PFSK-1 (cell line): ENCODE measurements around the gene SLC5A4. TPM values are rescaled to one million over a fixed set of nuclear protein-coding genes. Genes with fewer than 3 reads are reported as not detected.

Source experiments
- FOXP2 ChIP-seq: optimal IDR thresholded peaks from 2 replicates; pipeline ENCODE3; 2011; ENCODE audit warnings: borderline replicate concordance, control low read depth, inconsistent platforms; ENCODE audit not compliant: insufficient read depth; ENCODE audit errors: extremely low read length, extremely low read depth
- POLR2AphosphoS5 ChIP-seq: IDR thresholded peaks from 2 replicates; pipeline ENCODE4 v1.6.1; 2012; ENCODE audit warnings: low read depth, mild to moderate bottlenecking, control low read depth, low read length, moderate library complexity
- REST ChIP-seq, 2 experiments: IDR thresholded peaks; 2 replicates each; pipeline versions ENCODE4 v1.6.1 to v1.8.0; 2011 to 2012; ENCODE audit warnings: low read depth in 2 of 2, low read length in 2 of 2, control low read depth in 1 of 2, inconsistent platforms in 1 of 2, mild to moderate bottlenecking in 1 of 2, moderate library complexity in 1 of 2; ENCODE audit not compliant: insufficient read depth in 1 of 2
- SIN3A ChIP-seq: IDR thresholded peaks from 2 replicates; pipeline ENCODE4 v1.6.1; 2012; ENCODE audit warnings: mild to moderate bottlenecking, low read length, moderate library complexity, borderline replicate concordance; ENCODE audit not compliant: insufficient read depth
- TAF1 ChIP-seq: IDR thresholded peaks from 2 replicates; pipeline ENCODE4 v1.6.1; 2012; ENCODE audit warnings: low read length, control low read depth, borderline replicate concordance; ENCODE audit not compliant: insufficient read depth
- polyA plus RNA-seq: library from polyadenylated mRNA; unstranded; fragments of >200 nt; gene quantifications from one replicate; pipeline ENCODE4 v1.2.1, GENCODE V29; 2012; ENCODE audit warnings: low read depth, missing spikeins; ENCODE audit not compliant: insufficient read length

Gene SLC5A4
- 0.31 TPM for polyA plus RNA-seq

- TF ChIP-seq REST (IDR thresholded peaks at IDR 0.05; ENCODE audit: insufficient read depth in 1 of 2, low read depth in 2 of 2, low read length in 2 of 2) (no peak), FOXP2 (no peak), SIN3A (no peak), POLR2AphosphoS5 (no peak), TAF1 (no peak)
These were observed at the start of gene SLC5A4 for GRCh38 chr22:32255217-32255616. Gene SLC5A4, minus strand, starts transcription at chr22:32255347. Its CDS starts 18 bp downstream, at chr22:32255329.

- TF ChIP-seq FOXP2 (no peak), SIN3A (no peak), TAF1 (no peak), REST (IDR thresholded peaks at IDR 0.05; ENCODE audit: insufficient read depth in 1 of 2, low read depth in 2 of 2, low read length in 2 of 2) (no peak), POLR2AphosphoS5 (no peak)
These were observed 31.2 kb upstream of the SLC5A4 start for GRCh38 chr22:32286290-32286840.

- TF ChIP-seq FOXP2, result no peak
- no peak for TF ChIP-seq SIN3A
- no peak for TF ChIP-seq REST (IDR thresholded peaks at IDR 0.05; ENCODE audit: insufficient read depth in 1 of 2, low read depth in 2 of 2, low read length in 2 of 2)
- TF ChIP-seq POLR2AphosphoS5, result no peak
- no peak for TF ChIP-seq TAF1
These were observed 25.9 kb upstream of the SLC5A4 start for GRCh38 chr22:32281072-32281471.

- TF ChIP-seq SIN3A (no peak), FOXP2 (no peak), TAF1 (no peak), POLR2AphosphoS5 (no peak), REST (IDR thresholded peaks at IDR 0.05; ENCODE audit: insufficient read depth in 1 of 2, low read depth in 2 of 2, low read length in 2 of 2) (no peak)
These were observed 16.2 kb upstream of the SLC5A4 start for GRCh38 chr22:32271389-32271788.

- TF ChIP-seq TAF1, result no peak
- no peak for TF ChIP-seq SIN3A
- TF ChIP-seq POLR2AphosphoS5, result no peak
- TF ChIP-seq FOXP2, result no peak
- TF ChIP-seq REST (IDR thresholded peaks at IDR 0.05; ENCODE audit: insufficient read depth in 1 of 2, low read depth in 2 of 2, low read length in 2 of 2), result no peak
These were observed 15.7 kb upstream of the SLC5A4 start for GRCh38 chr22:32270641-32271369.
